Smooth muscle cell (in vitro differentiated cells): Measurements from ENCODE around the gene MTCL1. TPM values are rescaled to one million over a fixed set of nuclear protein-coding genes. Genes with fewer than 3 reads are reported as not detected.

Source experiments
- DNase-seq: peaks from one replicate; lab custom pipeline; 2025; ENCODE audit not compliant: unreplicated experiment; lab: John Stamatoyannopoulos, UW
- H2AFZ ChIP-seq: fragments of 200-600 bp; sonication (generic); 2 replicates; pipeline ENCODE4 v1.6.0; 2016; ENCODE audit warnings: antibody characterized with exemption, low read depth, mild to moderate bottlenecking
- H3F3A ChIP-seq: fragments of 200-600 bp; sonication (generic); 2 replicates; pipeline ENCODE4 v1.6.0; 2017; ENCODE audit warnings: antibody characterized with exemption, low read depth
- H3K27ac ChIP-seq: fragments of 200-600 bp; sonication (generic); 2 replicates; pipeline ENCODE4 v1.5.1; 2016; ENCODE audit warnings: low read depth, mild to moderate bottlenecking
- H3K27me3 ChIP-seq: fragments of 200-600 bp; sonication (generic); 2 replicates; pipeline ENCODE4 v1.6.1; 2016; ENCODE audit warnings: low read depth, mild to moderate bottlenecking
- H3K36me3 ChIP-seq: fragments of 200-600 bp; sonication (generic); 2 replicates; pipeline ENCODE4 v1.5.1; 2016; ENCODE audit warnings: low read depth
- H3K4me1 ChIP-seq: fragments of 200-600 bp; sonication (generic); 2 replicates; pipeline ENCODE4 v1.5.1; 2016; ENCODE audit warnings: low read depth
- H3K4me2 ChIP-seq: fragments of 200-600 bp; sonication (generic); 2 replicates; pipeline ENCODE4 v1.6.0; 2016; ENCODE audit warnings: mild to moderate bottlenecking
- H3K4me3 ChIP-seq: fragments of 200-600 bp; sonication (generic); 2 replicates; pipeline ENCODE4 v1.5.1; 2016; ENCODE audit warnings: mild to moderate bottlenecking
- H3K79me2 ChIP-seq: fragments of 200-600 bp; sonication (generic); 2 replicates; pipeline ENCODE4 v1.6.0; 2016; ENCODE audit warnings: low read depth, mild to moderate bottlenecking
- H3K9ac ChIP-seq: fragments of 200-600 bp; sonication (generic); 2 replicates; pipeline ENCODE4 v1.6.0; 2016; ENCODE audit warnings: low read depth
- H3K9me3 ChIP-seq: fragments of 200-600 bp; sonication (generic); replicated peaks from 2 replicates; pipeline ENCODE4 v1.5.1; 2016; ENCODE audit warnings: low read depth
- H4K20me1 ChIP-seq: fragments of 200-600 bp; sonication (generic); 2 replicates; pipeline ENCODE4 v1.6.0; 2016; ENCODE audit warnings: low read depth
- CTCF ChIP-seq: fragments of 200-600 bp; sonication (generic); IDR thresholded peaks from 2 replicates; pipeline ENCODE4 v1.5.1; 2017; ENCODE audit warnings: borderline replicate concordance, mild to moderate bottlenecking, antibody characterized with exemption; ENCODE audit not compliant: insufficient read depth, poor library complexity, severe bottlenecking
- WGBS: methylation state at CpG from one replicate; pipeline ENCODE4 v1.1.7; 2016; ENCODE audit warnings: low lambda C conversion rate; 5-methylcytosine and 5-hydroxymethylcytosine counted together
- polyA plus RNA-seq: library from polyadenylated mRNA; unstranded; fragments of >200 nt; fragmentation: Nextera tagmentation; extraction: Ambion mirVana; gene quantifications from 2 replicates; pipeline ENCODE4 v1.2.1, GENCODE V29; 2016
- total RNA-seq: library from RNA; depleted of rRNA; stranded (reverse); fragments of >200 nt; gene quantifications from 2 replicates; pipeline ENCODE4 v1.2.3, GENCODE V29; 2014

Gene MTCL1
- total and polyA plus RNA-seq, 2 experiments from 2014 or later, result 5.5 to 15.2 TPM

DNA sequence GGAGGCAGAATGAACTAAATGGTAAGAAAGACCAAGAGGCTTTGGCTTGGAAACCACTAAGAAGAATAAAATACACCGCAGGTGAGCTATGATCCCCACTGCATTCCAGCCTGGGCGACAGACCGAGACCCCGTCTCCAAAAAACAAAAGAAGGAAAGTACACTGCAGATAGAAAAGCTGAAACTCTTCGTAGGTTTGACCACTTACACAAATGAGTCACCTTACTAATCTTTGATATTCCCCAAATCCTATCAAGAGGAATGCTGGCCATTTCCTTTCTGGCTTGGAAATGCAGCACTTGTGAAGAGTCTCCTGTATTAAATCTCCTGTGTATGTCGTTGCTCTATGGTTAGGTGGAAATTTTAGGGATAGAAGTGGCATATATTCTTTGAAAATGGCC is 108.8 kb downstream of the MTCL1 start:
- Histone ChIP-seq H2AFZ (no peak overlapping the region), H3F3A (peaks cover 8% of the 10 kb centered on the region), H3K27ac (no peak overlapping the region), H3K27me3 (no peaks in the 10 kb centered on the region), H3K79me2 (no peaks in the 10 kb centered on the region), H4K20me1 (no peaks in the 10 kb centered on the region), H3K36me3 (no peaks in the 10 kb centered on the region), H3K4me3 (no peak overlapping the region), H3K4me1 (no peaks in the 10 kb centered on the region), H3K4me2 (no peak overlapping the region), H3K9me3 (no peaks in the 10 kb centered on the region), H3K9ac (no peak overlapping the region)
- 53% methylated on average over 6 of the region's 6 CpGs for WGBS
- DNase-seq, result no peak
- no peak for TF ChIP-seq CTCF

- Histone ChIP-seq H2AFZ (no peak overlapping the region), H3K27me3 (no peaks in the 10 kb centered on the region), H3K4me3 (no peak overlapping the region), H3K9ac (no peak overlapping the region), H3K27ac (peak overlapping the region; percentile 39), H3K36me3 (no peaks in the 10 kb centered on the region), H4K20me1 (no peaks in the 10 kb centered on the region), H3K79me2 (no peaks in the 10 kb centered on the region), H3K4me2 (peak overlapping the region; percentile 27), H3F3A (peaks cover 8% of the 10 kb centered on the region), H3K4me1 (no peaks in the 10 kb centered on the region), H3K9me3 (no peaks in the 10 kb centered on the region)
- 68% methylated on average over 3 of the region's 3 CpGs for WGBS
- no peak for DNase-seq
- no peak for TF ChIP-seq CTCF
These were observed 110.9 kb downstream of the MTCL1 start for GRCh38 chr18:8816220-8816619.

DNA sequence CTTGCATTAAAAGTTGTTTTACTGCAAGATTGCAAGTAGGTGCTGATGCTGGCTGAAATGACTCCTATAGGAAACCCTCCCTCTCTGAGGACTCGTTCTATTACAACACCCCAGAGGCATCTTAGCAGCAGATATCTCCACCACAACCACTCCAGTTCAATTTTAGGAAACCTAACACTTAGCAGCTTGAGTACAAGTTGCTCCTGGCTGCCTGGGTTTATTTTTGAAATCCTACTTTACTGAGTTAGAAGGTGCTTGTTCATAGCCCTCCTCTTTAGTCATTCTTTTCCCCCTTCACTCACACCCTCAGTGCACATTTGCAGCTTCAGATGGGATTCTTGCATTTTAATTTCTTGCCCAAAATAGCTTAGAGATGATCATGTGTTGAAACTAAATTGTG is 111.5 kb downstream of the MTCL1 start:
- H3K36me3 ChIP-seq, result no peaks in the 10 kb centered on the region
- H3K27ac ChIP-seq, result peak overlapping the region; percentile 39
- peak overlapping the region; percentile 27 for H3K4me2 ChIP-seq

More for the DNA sequence above, 111.5 kb downstream of the MTCL1 start:
- 3% methylated on average over 1 of the region's 1 CpG for WGBS
- H4K20me1 ChIP-seq, result no peaks in the 10 kb centered on the region
- H3K4me1 ChIP-seq, result no peaks in the 10 kb centered on the region
- no peak overlapping the region for H3K4me3 ChIP-seq
- no peak overlapping the region for H3K9ac ChIP-seq
- H3F3A ChIP-seq, result peaks cover 8% of the 10 kb centered on the region
- no peak for TF ChIP-seq CTCF
- no peak for DNase-seq
- H3K79me2 ChIP-seq, result no peaks in the 10 kb centered on the region
- H3K9me3 ChIP-seq, result no peaks in the 10 kb centered on the region
- no peaks in the 10 kb centered on the region for H3K27me3 ChIP-seq
- no peak overlapping the region for H2AFZ ChIP-seq
